ENCODE measurements around the gene NTM. TPM values are rescaled to one million over a fixed set of nuclear protein-coding genes. Genes with fewer than 3 reads are reported as not detected.

Gene NTM
- total RNA-seq, 4 donors from 2014 or later, result 0.78 to 1.1 (median 0.88) TPM; not detected in 1

DNA sequence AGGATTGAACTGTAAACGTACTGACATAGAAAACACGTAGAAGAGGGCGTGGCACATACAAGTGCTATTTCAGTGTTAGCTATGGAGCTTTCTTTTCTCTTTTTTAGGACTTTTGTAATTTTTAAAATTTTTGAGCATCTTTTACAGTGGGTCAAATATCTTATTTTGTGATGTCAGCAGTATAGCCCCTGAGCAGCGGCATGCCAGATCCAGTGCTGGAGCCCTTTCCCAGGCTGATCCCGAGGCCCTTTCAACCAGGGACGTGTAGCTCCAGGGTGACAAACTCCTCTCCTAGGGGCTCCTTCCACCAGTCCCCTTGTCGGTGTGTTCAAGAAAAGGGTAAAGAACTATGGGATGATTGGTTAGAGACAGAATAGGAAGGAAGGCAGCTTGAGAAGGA, 777.0 kb downstream of the NTM start:
- H3K27ac ChIP-seq, result no peak overlapping the region
- H3K27me3 ChIP-seq, result no peaks in the 10 kb centered on the region
- no peaks in the 10 kb centered on the region for H3K36me3 ChIP-seq
- no peak for DNase-seq
- TF ChIP-seq POLR2A (IDR thresholded peaks at IDR 0.05), result no peak
- no peaks in the 10 kb centered on the region for H3K4me1 ChIP-seq
- intact Hi-C loops (cut with DNase I), result no loop called here
- no peaks in the 10 kb centered on the region for H3K9me3 ChIP-seq
- H3K4me3 ChIP-seq (replicated peaks in 1 of 3), result no peak overlapping the region
- WGBS, 2 donors, result 92 to 95% methylated on average over 7 of the region's 7 CpGs

DNA sequence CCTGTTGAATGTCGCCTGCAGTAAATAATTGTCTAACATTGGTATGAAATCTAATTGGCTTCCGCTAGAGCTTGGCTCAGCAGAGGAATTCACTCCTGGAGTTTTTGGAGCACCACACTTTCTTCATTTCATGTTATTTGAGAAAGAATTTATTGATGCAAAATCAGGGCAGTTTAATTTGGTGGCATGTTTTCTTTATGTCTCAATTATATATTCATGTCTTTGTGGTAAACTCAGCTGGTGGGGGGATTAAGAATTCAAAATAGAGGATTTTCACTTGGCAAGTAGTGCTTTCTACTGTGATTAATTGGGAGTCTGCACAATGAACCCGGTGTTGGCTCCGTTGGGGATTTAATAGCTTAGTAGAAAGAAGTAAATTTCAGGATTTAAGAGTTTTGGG, 784.4 kb downstream of the NTM start:
- intact Hi-C loops (cut with DNase I), result no loop called here
- TF ChIP-seq, protein P1, sequence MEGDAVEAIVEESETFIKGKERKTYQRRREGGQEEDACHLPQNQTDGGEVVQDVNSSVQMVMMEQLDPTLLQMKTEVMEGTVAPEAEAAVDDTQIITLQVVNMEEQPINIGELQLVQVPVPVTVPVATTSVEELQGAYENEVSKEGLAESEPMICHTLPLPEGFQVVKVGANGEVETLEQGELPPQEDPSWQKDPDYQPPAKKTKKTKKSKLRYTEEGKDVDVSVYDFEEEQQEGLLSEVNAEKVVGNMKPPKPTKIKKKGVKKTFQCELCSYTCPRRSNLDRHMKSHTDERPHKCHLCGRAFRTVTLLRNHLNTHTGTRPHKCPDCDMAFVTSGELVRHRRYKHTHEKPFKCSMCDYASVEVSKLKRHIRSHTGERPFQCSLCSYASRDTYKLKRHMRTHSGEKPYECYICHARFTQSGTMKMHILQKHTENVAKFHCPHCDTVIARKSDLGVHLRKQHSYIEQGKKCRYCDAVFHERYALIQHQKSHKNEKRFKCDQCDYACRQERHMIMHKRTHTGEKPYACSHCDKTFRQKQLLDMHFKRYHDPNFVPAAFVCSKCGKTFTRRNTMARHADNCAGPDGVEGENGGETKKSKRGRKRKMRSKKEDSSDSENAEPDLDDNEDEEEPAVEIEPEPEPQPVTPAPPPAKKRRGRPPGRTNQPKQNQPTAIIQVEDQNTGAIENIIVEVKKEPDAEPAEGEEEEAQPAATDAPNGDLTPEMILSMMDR (IDR thresholded peaks at IDR 0.05), result no peak
- TF ChIP-seq POLR2A (IDR thresholded peaks at IDR 0.05), result no peak
- H3K27me3 ChIP-seq, result no peaks in the 10 kb centered on the region
- no peaks in the 10 kb centered on the region for H3K9me3 ChIP-seq
- no peak overlapping the region for H3K27ac ChIP-seq
- no peaks in the 10 kb centered on the region for H3K4me1 ChIP-seq
- DNase-seq, result no peak
- no peaks in the 10 kb centered on the region for H3K36me3 ChIP-seq
- H3K4me3 ChIP-seq (replicated peaks in 1 of 3), result no peak overlapping the region
- 90 to 91% methylated on average over 4 of the region's 4 CpGs for WGBS, 2 donors

DNA sequence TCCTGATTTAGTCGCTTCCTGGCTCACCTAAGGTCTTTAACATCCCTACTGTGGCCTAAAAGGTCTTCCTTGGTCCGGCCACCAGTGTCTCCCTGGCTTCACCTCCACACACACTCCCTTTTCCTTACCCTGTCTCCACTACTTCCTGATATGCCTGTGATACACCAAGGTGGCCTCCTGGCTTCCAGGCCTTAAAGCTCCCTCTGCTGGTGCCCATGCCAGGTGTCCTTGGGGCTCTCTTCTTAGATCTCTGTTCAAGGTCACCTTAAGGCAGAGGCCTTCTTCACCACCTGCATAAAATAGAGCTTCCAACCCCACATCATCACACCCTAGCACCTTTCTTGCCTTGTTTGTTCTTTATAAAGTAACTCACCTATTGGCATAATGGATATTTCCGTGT, 787.7 kb downstream of the NTM start:
- Histone ChIP-seq H3K9me3 (no peaks in the 10 kb centered on the region), H3K4me3 (replicated peaks in 1 of 3) (no peak overlapping the region), H3K27ac (no peak overlapping the region), H3K4me1 (no peaks in the 10 kb centered on the region), H3K27me3 (no peaks in the 10 kb centered on the region), H3K36me3 (no peaks in the 10 kb centered on the region)
- WGBS, 2 donors, result 89 to 96% methylated on average over 3 of the region's 3 CpGs
- no peak for DNase-seq
- intact Hi-C loops (cut with DNase I), result no loop called here
- TF ChIP-seq POLR2A (IDR thresholded peaks at IDR 0.05), result no peak
- TF ChIP-seq, protein P1 (IDR thresholded peaks at IDR 0.05), result no peak

DNA sequence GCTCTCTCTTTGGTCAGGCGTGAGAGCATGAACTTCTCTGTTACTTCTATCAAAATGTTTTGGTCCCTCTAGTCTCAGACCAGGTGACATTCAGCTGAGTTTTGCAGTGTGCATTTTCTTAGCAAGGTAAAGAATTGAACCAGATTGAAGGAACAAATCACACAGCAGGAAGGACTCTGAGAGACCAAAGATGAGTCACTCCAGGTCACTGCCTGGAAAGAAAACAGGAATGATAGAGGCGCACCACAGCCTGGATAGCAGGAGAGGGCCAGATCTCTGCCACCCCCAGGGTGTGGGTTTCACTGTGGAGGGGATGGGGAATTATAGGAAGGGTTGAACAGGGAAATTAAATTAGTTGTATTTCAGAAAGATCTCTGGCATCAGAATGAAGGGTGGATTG, 788.3 kb downstream of the NTM start:
- Histone ChIP-seq H3K36me3 (no peaks in the 10 kb centered on the region), H3K27me3 (no peaks in the 10 kb centered on the region), H3K4me1 (no peaks in the 10 kb centered on the region), H3K9me3 (no peaks in the 10 kb centered on the region), H3K27ac (no peak overlapping the region), H3K4me3 (replicated peaks in 1 of 3) (no peak overlapping the region)
- WGBS, 2 donors, result 93 to 97% methylated on average over 2 of the region's 2 CpGs
- DNase-seq, result no peak
- no peak for TF ChIP-seq POLR2A (IDR thresholded peaks at IDR 0.05)
- intact Hi-C loops (cut with DNase I), result no loop called here

DNA sequence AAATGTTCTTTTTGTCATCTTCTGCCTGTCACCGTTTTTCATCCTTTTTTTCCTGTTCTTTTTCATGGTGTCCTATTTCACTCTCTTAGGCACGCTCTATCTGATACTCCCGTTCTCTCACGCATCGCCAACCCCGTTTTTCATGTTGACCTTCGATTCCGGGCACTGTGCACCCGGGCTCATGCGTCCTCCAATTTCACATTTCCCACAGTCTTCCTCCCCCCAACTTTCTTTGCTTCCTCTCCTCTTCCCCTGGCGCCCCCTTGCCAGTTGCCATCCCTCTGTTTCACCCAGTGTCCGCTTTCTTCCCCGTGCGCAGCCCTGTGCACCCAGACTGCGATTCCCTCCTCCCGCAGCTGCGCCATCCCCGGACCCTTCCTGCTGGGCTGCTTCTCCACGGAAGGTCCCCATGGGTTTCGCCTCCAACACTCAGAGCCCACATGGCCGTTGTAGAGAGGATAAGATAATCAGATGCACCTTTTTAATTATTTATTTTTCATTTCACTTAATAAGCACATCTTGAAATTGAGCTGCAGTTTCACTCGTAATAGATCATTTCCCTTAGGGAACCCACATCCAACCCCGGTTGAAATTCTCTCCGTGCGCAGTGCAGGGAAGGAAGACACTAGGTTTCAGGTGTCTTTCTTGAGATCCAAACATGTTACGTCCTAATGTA, 791.1 kb downstream of the NTM start:
- TF ChIP-seq, protein P1 (IDR thresholded peaks at IDR 0.05), result no peak
- no peak for TF ChIP-seq POLR2A (IDR thresholded peaks at IDR 0.05)
- Histone ChIP-seq H3K4me3 (replicated peaks in 1 of 3) (no peak overlapping the region), H3K27me3 (no peaks in the 10 kb centered on the region), H3K36me3 (no peaks in the 10 kb centered on the region), H3K4me1 (no peaks in the 10 kb centered on the region), H3K9me3 (no peaks in the 10 kb centered on the region), H3K27ac (no peak overlapping the region)
- DNase-seq, result no peak
- WGBS, 2 donors, result 92 to 93% methylated on average over 26 of the region's 26 CpGs
- intact Hi-C loops (cut with DNase I), result no loop called here

DNA sequence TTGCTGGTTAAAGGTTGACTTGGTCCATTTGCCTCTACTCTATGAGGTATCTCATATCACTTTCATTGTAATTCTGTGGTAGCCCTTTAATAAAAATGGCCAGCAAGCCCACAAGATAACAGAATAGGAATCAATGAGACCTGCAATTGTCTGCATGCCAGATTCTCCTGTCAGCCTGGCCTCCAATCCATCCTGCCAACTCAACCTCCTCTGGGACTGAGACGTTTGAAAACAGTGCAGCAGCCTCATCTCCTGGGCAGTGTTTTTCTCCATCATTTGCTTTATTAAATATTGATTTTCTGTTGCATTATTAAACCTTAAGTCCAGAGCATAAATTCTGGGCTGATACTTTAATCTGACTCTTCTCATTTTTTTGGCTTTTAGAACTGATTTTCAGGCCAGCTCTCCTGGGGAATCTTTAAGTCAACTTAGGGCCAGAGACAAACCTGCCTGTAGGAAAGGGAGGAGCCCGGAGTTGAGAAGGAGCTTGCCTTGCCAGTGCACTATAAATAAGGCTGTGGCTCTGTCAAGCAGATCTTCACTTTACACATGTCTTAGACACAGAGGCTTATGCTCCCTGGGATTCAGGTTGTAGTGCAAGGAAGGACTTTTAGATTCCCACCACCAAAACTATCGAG, 798.0 kb downstream of the NTM start:
- no peaks in the 10 kb centered on the region for H3K4me1 ChIP-seq
- WGBS, 2 donors, result 69 to 82% methylated on average over 3 of the region's 3 CpGs
- H3K27me3 ChIP-seq, result no peaks in the 10 kb centered on the region
- DNase-seq, result no peak
- intact Hi-C loops (cut with DNase I), result no loop called here
- no peaks in the 10 kb centered on the region for H3K36me3 ChIP-seq
- TF ChIP-seq POLR2A (IDR thresholded peaks at IDR 0.05), result no peak
- TF ChIP-seq, protein P1 (IDR thresholded peaks at IDR 0.05), result no peak
- H3K4me3 ChIP-seq (replicated peaks in 1 of 3), result no peak overlapping the region
- H3K27ac ChIP-seq, result no peak overlapping the region
- H3K9me3 ChIP-seq, result no peaks in the 10 kb centered on the region
